Left ventricle myocardium inferior (tissue), 1 donor: Measurements from ENCODE around the gene GRB2. TPM values are rescaled to one million over a fixed set of nuclear protein-coding genes. Genes with fewer than 3 reads are reported as not detected.

Experiments used
- DNase-seq: peaks from one replicate; pipeline ENCODE4 v3.0.0-alpha.2; 2020
- H3K27ac ChIP-seq: fragments of 200-600 bp; replicated peaks from 2 replicates; pipeline ENCODE4 v1.8.0; 2021
- H3K27me3 ChIP-seq: fragments of 200-600 bp; 2 replicates; pipeline ENCODE4 v1.8.0; 2021; ENCODE audit warnings: low read depth
- H3K36me3 ChIP-seq: fragments of 200-600 bp; 2 replicates; pipeline ENCODE4 v1.8.0; 2021
- H3K4me1 ChIP-seq: fragments of 200-600 bp; 2 replicates; pipeline ENCODE4 v1.8.0; 2021
- H3K4me3 ChIP-seq: fragments of 200-600 bp; 2 replicates; pipeline ENCODE4 v1.8.0; 2021; ENCODE audit warnings: mild to moderate bottlenecking, moderate library complexity
- H3K9me3 ChIP-seq: fragments of 200-600 bp; replicated peaks from 2 replicates; pipeline ENCODE4 v1.8.0; 2021
- CTCF ChIP-seq: fragments of 200-600 bp; IDR thresholded peaks from 2 replicates; pipeline ENCODE4 v1.8.0; 2021; ENCODE audit warnings: antibody characterized with exemption, mild to moderate bottlenecking, borderline replicate concordance
- intact Hi-C: fragments of 100-400 bp; cut with micrococcal nuclease; formaldehyde crosslinking; loops from one replicate; pipeline ENCODE4 v1.11.0; 2022
- total RNA-seq: library from RNA; stranded (reverse); fragmentation: NEBNext Ultra II Directional; extraction: Animal tissue kit (Norgen Biotek cat#: 25700); gene quantifications from one replicate; pipeline ENCODE4 v1.2.1, GENCODE V29; 2021
- donor health status: DM: no; HTN: yes; CAD: no; lungs with severe emphysema.

GRB2 gene
- total RNA-seq, 1 donor from 2014 or later, result 42.2 TPM

GRCh38 chr17:75353176-75353575 is 52.3 kb downstream of the GRB2 start:
- intact Hi-C loops, result no loop called here
- no peaks in the 10 kb centered on the region for H3K9me3 ChIP-seq
- H3K4me1 ChIP-seq, result peaks cover 24% of the 10 kb centered on the region
- H3K4me3 ChIP-seq, result no peak overlapping the region
- no peak for TF ChIP-seq CTCF
- no peaks in the 10 kb centered on the region for H3K36me3 ChIP-seq
- H3K27me3 ChIP-seq, result no peaks in the 10 kb centered on the region
- DNase-seq, result no peak
- H3K27ac ChIP-seq, result no peak overlapping the region

- Histone ChIP-seq H3K4me3 (no peak overlapping the region), H3K9me3 (no peaks in the 10 kb centered on the region), H3K27ac (no peak overlapping the region), H3K36me3 (no peaks in the 10 kb centered on the region), H3K27me3 (no peaks in the 10 kb centered on the region), H3K4me1 (peaks cover 35% of the 10 kb centered on the region)
- intact Hi-C loops, result no loop called here
- DNase-seq, result no peak
- TF ChIP-seq CTCF, result no peak
These were observed 53.4 kb downstream of the GRB2 start for GRCh38 chr17:75352079-75352569.

- no peak for DNase-seq
- TF ChIP-seq CTCF, result no peak
- no peaks in the 10 kb centered on the region for H3K36me3 ChIP-seq
- peaks cover 34% of the 10 kb centered on the region for H3K4me1 ChIP-seq
- H3K4me3 ChIP-seq, result no peak overlapping the region
- H3K27ac ChIP-seq, result no peak overlapping the region
- no peaks in the 10 kb centered on the region for H3K9me3 ChIP-seq
- H3K27me3 ChIP-seq, result no peaks in the 10 kb centered on the region
- intact Hi-C loops, result no loop called here
These were observed 54.8 kb downstream of the GRB2 start for GRCh38 chr17:75350706-75351105.

- TF ChIP-seq CTCF, result no peak
- Histone ChIP-seq H3K36me3 (no peaks in the 10 kb centered on the region), H3K4me1 (peaks cover 39% of the 10 kb centered on the region), H3K27me3 (no peaks in the 10 kb centered on the region), H3K9me3 (no peaks in the 10 kb centered on the region), H3K4me3 (no peak overlapping the region), H3K27ac (no peak overlapping the region)
- DNase-seq, result no peak
- intact Hi-C loops, result no loop called here
These were observed 55.4 kb downstream of the GRB2 start for GRCh38 chr17:75350029-75350428.

- H3K4me1 ChIP-seq, result peaks cover 41% of the 10 kb centered on the region
- H3K9me3 ChIP-seq, result no peaks in the 10 kb centered on the region
- no peak for DNase-seq
- H3K27ac ChIP-seq, result no peak overlapping the region
- H3K4me3 ChIP-seq, result no peak overlapping the region
- H3K36me3 ChIP-seq, result no peaks in the 10 kb centered on the region
- intact Hi-C loops, result no loop called here
- H3K27me3 ChIP-seq, result no peaks in the 10 kb centered on the region
- TF ChIP-seq CTCF, result no peak
These were observed 55.9 kb downstream of the GRB2 start for GRCh38 chr17:75349589-75349988.
